Motor neuron (in vitro differentiated cells): ENCODE data around the gene HOXC6. TPM values are rescaled to one million over a fixed set of nuclear protein-coding genes. Genes with fewer than 3 reads are reported as not detected.

Experiments used
- ATAC-seq, 8 experiments: fragments of 200-7000 bp; cut with Tn5 transposase; replicated peaks in 6 of 8; 2 replicates each; pipeline ENCODE4 v1.8.0; 2021; ENCODE audit warnings: mild to moderate bottlenecking in 8 of 8, moderate library complexity in 8 of 8
- H3K27ac ChIP-seq, 2 donors: fragments of 250-450 bp; sonication (Bioruptor Pico); 2 replicates each; pipeline ENCODE4 v1.9.0; 2021; ENCODE audit warnings: antibody characterized with exemption in 2 of 2, mild to moderate bottlenecking in 2 of 2, moderate library complexity in 1 of 2
- H3K4me1 ChIP-seq, 2 donors: fragments of 250-450 bp; sonication (Bioruptor Pico); replicated peaks in 1 of 2; 2 replicates each; pipeline ENCODE4 v1.6.1; 2021; ENCODE audit warnings: antibody characterized with exemption in 2 of 2, mild to moderate bottlenecking in 2 of 2, moderate library complexity in 1 of 2
- H3K4me3 ChIP-seq, 5 donors: fragments of 250-450 bp; sonication (Bioruptor Pico); 2 replicates each; pipeline ENCODE4 v1.9.0; 2021; ENCODE audit warnings: antibody characterized with exemption in 5 of 5, mild to moderate bottlenecking in 5 of 5, moderate library complexity in 4 of 5
- WGBS, 10 experiments: fragments of 450-650 bp; shearing (Covaris generic); methylation state at CpG; one replicate each; pipeline ENCODE4 v1.0.0; 2022; 5-methylcytosine and 5-hydroxymethylcytosine counted together
- in situ Hi-C, 9 experiments: fragments of 400-800 bp; cut with MboI; loops; one replicate each; pipeline ENCODE4 v1.15.0; 2021; ENCODE audit warnings: low sequenced_read_pairs in 9 of 9, low pct_unique_long_range_greater_than_20kb in 2 of 9; ENCODE audit not compliant: unreplicated experiment in 9 of 9
- total RNA-seq, 8 experiments: library from RNA; unstranded; fragments of 300-600 nt; gene quantifications; 2 replicates each; pipeline versions ENCODE4 v1.2.3 to v1.2.4, GENCODE V29; 2022

Gene HOXC6
- total RNA-seq, 8 experiments from 2014 or later: 6.1 to 59.7 (median 22.2) TPM

GRCh38 chr12:54024127-54024526 is 4.1 kb upstream of the HOXC6 start:
- no peak overlapping the region for H3K4me3 ChIP-seq
- no peak overlapping the region for H3K27ac ChIP-seq
- in situ Hi-C loops: loop anchor here in 5 of 9 experiments (10.0 to 25.0 kb wide), 4 partner anchors 171 to 363 kb away; partner anchors contain the start of genes GPR84 (in 2 of the 5) and ZNF385A (in 1 of the 5)
- 0 to 80% (median 15%) methylated on average over 1 to 14 of the region's 17 CpGs; no CpG with 5 or more reads in 6 of the 10 experiments for WGBS, 10 experiments
- peaks cover 14 to 90% of the 10 kb centered on the region in 2 donors for H3K4me1 ChIP-seq
- peak; percentile 9 to 54 (median 33) for ATAC-seq

- no peak overlapping the region for H3K4me3 ChIP-seq
- H3K27ac ChIP-seq: no peak overlapping the region
- in situ Hi-C loops: loop anchor here in 6 of 9 experiments (10.0 to 25.0 kb wide), 5 partner anchors 163 to 363 kb away; partner anchors contain the start of genes GPR84 (in 3 of the 6), SMUG1 (in 1 of the 6) and ZNF385A (in 1 of the 6)
- H3K4me1 ChIP-seq: peaks cover 18 to 84% of the 10 kb centered on the region in 2 donors
- WGBS, 10 experiments: 0 to 70% (median 29%) methylated on average over 1 to 4 of the region's 5 CpGs
- ATAC-seq: no peak
Measured at GRCh38 chr12:54024581-54025305, 3.5 kb upstream of the HOXC6 start.

- Histone ChIP-seq H3K27ac (peak overlapping the region in 1 of 2 donors; percentile 58), H3K4me1 (peaks cover 26 to 73% of the 10 kb centered on the region in 2 donors), H3K4me3 (no peak overlapping the region)
- no peak for ATAC-seq
- 0 to 61% (median 28%) methylated on average over 2 to 6 of the region's 7 CpGs; no CpG with 5 or more reads in 2 of the 10 experiments for WGBS, 10 experiments
- in situ Hi-C loops: loop anchor here in 6 of 9 experiments (10.0 to 25.0 kb wide), 4 partner anchors 162 to 337 kb away; partner anchors contain the start of genes GPR84 (in 1 of the 6) and SMUG1 (in 1 of the 6)
Measured at GRCh38 chr12:54025499-54026405, 2.5 kb upstream of the HOXC6 start.

GRCh38 chr12:54026640-54027441 is 1.4 kb upstream of the HOXC6 start:
- peak overlapping the region in 2 of 5 donors; percentile 5 to 6 for H3K4me3 ChIP-seq
- in situ Hi-C loops: loop anchor here in 6 of 9 experiments (10.0 to 25.0 kb wide), 4 partner anchors 160 to 335 kb away; partner anchors contain the start of genes GPR84 (in 1 of the 6) and SMUG1 (in 1 of the 6)
- 10 to 60% (median 38%) methylated on average over 1 to 12 of the region's 22 CpGs for WGBS, 10 experiments
- H3K4me1 ChIP-seq: peaks cover 36 to 68% of the 10 kb centered on the region in 2 donors
- no peak for ATAC-seq
- H3K27ac ChIP-seq: peak overlapping the region in 1 of 2 donors; percentile 58

- 32 to 98% (median 57%) methylated on average over 2 to 3 of the region's 3 CpGs; no CpG with 5 or more reads in 2 of the 10 experiments for WGBS, 10 experiments
- ATAC-seq: no peak
- Histone ChIP-seq H3K4me3 (no peak overlapping the region), H3K27ac (peak overlapping the region in 1 of 2 donors; percentile 58), H3K4me1 (peaks cover 40 to 68% of the 10 kb centered on the region in 2 donors)
- in situ Hi-C loops: loop anchor here in 6 of 9 experiments (10.0 to 25.0 kb wide), 4 partner anchors 160 to 335 kb away; partner anchors contain the start of genes GPR84 (in 1 of the 6) and SMUG1 (in 1 of the 6)
Measured at GRCh38 chr12:54027442-54027786, 826 bp upstream of the HOXC6 start.

GRCh38 chr12:54029529-54030441 is 1.5 kb downstream of the HOXC6 start:
- 0 to 87% (median 13%) methylated on average over 2 to 21 of the region's 53 CpGs; no CpG with 5 or more reads in 3 of the 10 experiments for WGBS, 10 experiments
- Histone ChIP-seq H3K27ac (peak overlapping the region in 1 of 2 donors; percentile 94), H3K4me1 (peaks cover 43 to 50% of the 10 kb centered on the region in 2 donors), H3K4me3 (peak overlapping the region; percentile 35 to 62 (median 46))
- in situ Hi-C loops: loop anchor here in 8 of 9 experiments (5.0 to 25.0 kb wide), 6 partner anchors 158 to 333 kb away; partner anchors contain the start of genes SMUG1 (in 2 of the 8) and GPR84 (in 1 of the 8)
- no peak for ATAC-seq

- Histone ChIP-seq H3K27ac (peak overlapping the region in 1 of 2 donors; percentile 94), H3K4me1 (peaks cover 49 to 50% of the 10 kb centered on the region in 2 donors), H3K4me3 (peak overlapping the region; percentile 35 to 62 (median 46))
- ATAC-seq: no peak
- in situ Hi-C loops: loop anchor here in 4 of 9 experiments (5.0 to 25.0 kb wide), 4 partner anchors 157 to 332 kb away; partner anchors contain the start of genes SMUG1 (in 2 of the 4) and GPR84 (in 1 of the 4)
- WGBS, 10 experiments: 8 to 85% (median 14%) methylated on average over 5 to 6 of the region's 7 CpGs
Measured at GRCh38 chr12:54030442-54030801, 2.2 kb downstream of the HOXC6 start.

- Histone ChIP-seq H3K27ac (peak overlapping the region; percentile 62 to 94), H3K4me1 (peaks cover 50 to 55% of the 10 kb centered on the region in 2 donors), H3K4me3 (peak overlapping the region; percentile 15 to 62 (median 46))
- ATAC-seq: peak in 7 of 8 experiments; percentile 4 to 34 (median 10)
- WGBS, 10 experiments: 0 to 100% (median 13%) methylated on average over 1 to 10 of the region's 46 CpGs; no CpG with 5 or more reads in 4 of the 10 experiments
- in situ Hi-C loops: loop anchor here in 4 of 9 experiments (5.0 to 25.0 kb wide), 4 partner anchors 156 to 331 kb away; partner anchors contain the start of genes SMUG1 (in 2 of the 4) and GPR84 (in 1 of the 4)
Measured at GRCh38 chr12:54030889-54031471, 2.7 kb downstream of the HOXC6 start.

- H3K4me1 ChIP-seq: peaks cover 50 to 60% of the 10 kb centered on the region in 2 donors
- WGBS, 10 experiments: 47 to 89% (median 58%) methylated on average over 2 to 11 of the region's 16 CpGs; no CpG with 5 or more reads in 7 of the 10 experiments
- H3K27ac ChIP-seq: peak overlapping the region; percentile 62 to 94
- peak overlapping the region; percentile 15 to 62 (median 46) for H3K4me3 ChIP-seq
- in situ Hi-C loops: loop anchor here in 4 of 9 experiments (5.0 to 25.0 kb wide), 4 partner anchors 156 to 331 kb away; partner anchors contain the start of genes SMUG1 (in 2 of the 4) and GPR84 (in 1 of the 4)
- no peak for ATAC-seq
Measured at GRCh38 chr12:54031480-54031879, 3.2 kb downstream of the HOXC6 start.

- 0 to 93% (median 52%) methylated on average over 1 to 3 of the region's 6 CpGs; no CpG with 5 or more reads in 3 of the 10 experiments for WGBS, 10 experiments
- H3K27ac ChIP-seq: peak overlapping the region; percentile 2 to 94
- in situ Hi-C loops: loop anchor here in 4 of 9 experiments (5.0 to 25.0 kb wide), 4 partner anchors 155 to 330 kb away; partner anchors contain the start of genes SMUG1 (in 2 of the 4) and GPR84 (in 1 of the 4)
- no peak for ATAC-seq
- H3K4me1 ChIP-seq: peaks cover 50 to 66% of the 10 kb centered on the region in 2 donors
- H3K4me3 ChIP-seq: peak overlapping the region; percentile 41 to 58 (median 45)
Measured at GRCh38 chr12:54032086-54032619, 3.9 kb downstream of the HOXC6 start.
